Sigmoid colon (tissue), 7 donors: Measurements from ENCODE around the gene GRK6. TPM values are rescaled to one million over a fixed set of nuclear protein-coding genes. Genes with fewer than 3 reads are reported as not detected.

Experiments
- DNase-seq: peaks from one replicate; pipeline ENCODE4 v3.0.0-alpha.2; 2019
- H3K27ac ChIP-seq, 4 donors: fragments of 200-600 bp; sonication (generic); one replicate each; pipeline ENCODE4 v1.5.1; 2016 to 2019; ENCODE audit warnings: mild to moderate bottlenecking in 1 of 4
- H3K27me3 ChIP-seq, 3 donors: fragments of 200-600 bp; sonication (generic); one replicate each; pipeline ENCODE4 v1.5.1; 2019; ENCODE audit warnings: mild to moderate bottlenecking in 1 of 3
- H3K36me3 ChIP-seq, 4 donors: fragments of 200-600 bp; sonication (generic); one replicate each; pipeline ENCODE4 v1.5.1; 2016 to 2019
- H3K4me1 ChIP-seq, 4 donors: fragments of 200-600 bp; sonication (generic); one replicate each; pipeline ENCODE4 v1.5.1; 2017 to 2019
- H3K4me3 ChIP-seq, 4 donors: fragments of 200-600 bp; sonication (generic); one replicate each; pipeline ENCODE4 v1.5.1; 2017 to 2019; ENCODE audit warnings: mild to moderate bottlenecking in 2 of 4, moderate library complexity in 1 of 4
- H3K9me3 ChIP-seq, 4 donors: fragments of 200-600 bp in 3 of 4; sonication (generic) in 3 of 4; one replicate each; pipeline versions ENCODE4 v1.5.1 to v1.6.1; 2013 to 2019
- EP300 ChIP-seq, 4 donors: sonication (generic); formaldehyde crosslinking; IDR thresholded peaks; one replicate each; pipeline ENCODE4 v1.6.1; 2017; ENCODE audit warnings: antibody characterized with exemption in 4 of 4
- POLR2A ChIP-seq, 2 donors: fragments of 450-650 bp; IDR thresholded peaks; one replicate each; pipeline ENCODE4 v1.6.1; 2016; ENCODE audit warnings: antibody characterized with exemption in 2 of 2, mild to moderate bottlenecking in 2 of 2, moderate library complexity in 2 of 2
- POLR2AphosphoS5 ChIP-seq, 4 donors: sonication (generic); formaldehyde crosslinking; IDR thresholded peaks; one replicate each; pipeline ENCODE4 v1.6.1; 2017; ENCODE audit warnings: antibody characterized with exemption in 4 of 4
- WGBS, 2 donors: extraction: QIAGEN DNeasy Blood & Tissue Kit; methylation state at CpG; one replicate each; pipeline ENCODE4 v1.1.7; 2013; 5-methylcytosine and 5-hydroxymethylcytosine counted together
- intact Hi-C: fragments of 100-400 bp; cut with DNase I; formaldehyde crosslinking; loops from one replicate; pipeline ENCODE4 v1.15.1; 2023
- polyA plus RNA-seq, 3 donors: library from polyadenylated mRNA; stranded (reverse); fragments of 200-250 nt; gene quantifications; one replicate each; pipeline ENCODE4 v1.2.3, GENCODE V29; 2013
- total RNA-seq, 4 donors: library from RNA; depleted of rRNA; stranded (reverse); fragments of >200 nt; gene quantifications; one replicate each; pipeline ENCODE4 v1.1.0, GENCODE V29; 2016
- TF ChIP-seq, protein P1 (sequence below), 4 experiments: fragments of 450-650 bp in 3 of 4; fragments of 200-600 bp in 1 of 4; IDR thresholded peaks; one replicate each; pipeline ENCODE4 v1.5.1; 2016 to 2019; ENCODE audit warnings: antibody characterized with exemption in 4 of 4, mild to moderate bottlenecking in 3 of 4, moderate library complexity in 2 of 4
- donor health status: healthy with polysubstance abuse.
- donor health status: Bipolar disorder and iron deficiency.
- donor health status: healthy.

Gene GRK6
- 10 to 100 TPM; 16.5 to 29.2 (median 21.3) TPM for total RNA-seq
- 10 to 100 TPM; 18.7 to 47.9 (median 22.8) TPM for polyA plus RNA-seq

DNA sequence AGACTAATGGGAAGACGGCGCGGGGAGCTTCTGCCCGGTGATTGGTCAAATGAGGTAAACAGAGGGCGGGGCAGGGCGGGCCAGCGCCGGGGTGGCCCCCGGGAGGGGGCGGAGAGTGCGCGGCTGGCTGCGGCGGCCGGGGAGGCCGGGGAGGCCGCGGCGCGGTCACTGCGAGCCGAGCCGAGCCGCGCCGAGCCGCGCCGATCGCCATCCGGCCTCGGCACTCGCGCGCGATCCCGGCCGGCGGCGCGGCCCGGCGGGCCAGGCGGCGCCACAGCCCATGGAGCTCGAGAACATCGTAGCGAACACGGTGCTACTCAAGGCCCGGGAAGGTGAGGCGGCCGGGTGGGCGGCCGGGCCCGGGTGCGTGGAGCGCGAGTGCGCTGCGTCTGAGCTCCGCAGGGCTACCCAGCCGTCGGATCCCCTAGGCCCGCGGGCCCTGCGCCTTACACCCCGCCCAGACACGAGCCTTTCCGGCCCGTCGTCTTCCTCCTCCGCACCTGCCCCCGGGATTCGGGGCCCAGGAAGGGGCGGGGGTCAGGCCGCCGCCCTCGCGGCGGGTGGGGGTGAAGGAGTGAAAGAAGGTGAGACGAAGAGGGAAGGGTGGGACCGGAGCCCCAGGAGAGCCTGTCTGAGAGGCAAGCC lies at the start of gene GRK6:
TSS of gene GRK6 (plus strand) at position 111 of the 645 bp plus-strand sequence. CDS start at position 281, 170 bp downstream.
- Histone ChIP-seq H3K4me3 (peak within 1 kb of the TSS; percentile 73 to 92 (median 80)), H3K27ac (peak within 1 kb of the TSS; percentile 90 to 95 (median 92)), H3K27me3 (no peaks in the 10 kb centered on the region), H3K36me3 (peaks cover 0 to 13% (median 4%) of the 10 kb centered on the region in 4 donors), H3K4me1 (peaks cover 0 to 43% (median 35%) of the 10 kb centered on the region in 4 donors), H3K9me3 (no peaks in the 10 kb centered on the region)
- WGBS, 2 donors, result 1% methylated on average over 82 of the region's 82 CpGs
- TF ChIP-seq, protein P1, sequence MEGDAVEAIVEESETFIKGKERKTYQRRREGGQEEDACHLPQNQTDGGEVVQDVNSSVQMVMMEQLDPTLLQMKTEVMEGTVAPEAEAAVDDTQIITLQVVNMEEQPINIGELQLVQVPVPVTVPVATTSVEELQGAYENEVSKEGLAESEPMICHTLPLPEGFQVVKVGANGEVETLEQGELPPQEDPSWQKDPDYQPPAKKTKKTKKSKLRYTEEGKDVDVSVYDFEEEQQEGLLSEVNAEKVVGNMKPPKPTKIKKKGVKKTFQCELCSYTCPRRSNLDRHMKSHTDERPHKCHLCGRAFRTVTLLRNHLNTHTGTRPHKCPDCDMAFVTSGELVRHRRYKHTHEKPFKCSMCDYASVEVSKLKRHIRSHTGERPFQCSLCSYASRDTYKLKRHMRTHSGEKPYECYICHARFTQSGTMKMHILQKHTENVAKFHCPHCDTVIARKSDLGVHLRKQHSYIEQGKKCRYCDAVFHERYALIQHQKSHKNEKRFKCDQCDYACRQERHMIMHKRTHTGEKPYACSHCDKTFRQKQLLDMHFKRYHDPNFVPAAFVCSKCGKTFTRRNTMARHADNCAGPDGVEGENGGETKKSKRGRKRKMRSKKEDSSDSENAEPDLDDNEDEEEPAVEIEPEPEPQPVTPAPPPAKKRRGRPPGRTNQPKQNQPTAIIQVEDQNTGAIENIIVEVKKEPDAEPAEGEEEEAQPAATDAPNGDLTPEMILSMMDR (IDR thresholded peaks at IDR 0.05), result no peak
- DNase-seq, result peak; percentile 81
- intact Hi-C loops, result loop anchor here (2.0 kb wide), 2 partner anchors 28 to 72 kb away; no protein-coding TSS in a partner anchor

DNA sequence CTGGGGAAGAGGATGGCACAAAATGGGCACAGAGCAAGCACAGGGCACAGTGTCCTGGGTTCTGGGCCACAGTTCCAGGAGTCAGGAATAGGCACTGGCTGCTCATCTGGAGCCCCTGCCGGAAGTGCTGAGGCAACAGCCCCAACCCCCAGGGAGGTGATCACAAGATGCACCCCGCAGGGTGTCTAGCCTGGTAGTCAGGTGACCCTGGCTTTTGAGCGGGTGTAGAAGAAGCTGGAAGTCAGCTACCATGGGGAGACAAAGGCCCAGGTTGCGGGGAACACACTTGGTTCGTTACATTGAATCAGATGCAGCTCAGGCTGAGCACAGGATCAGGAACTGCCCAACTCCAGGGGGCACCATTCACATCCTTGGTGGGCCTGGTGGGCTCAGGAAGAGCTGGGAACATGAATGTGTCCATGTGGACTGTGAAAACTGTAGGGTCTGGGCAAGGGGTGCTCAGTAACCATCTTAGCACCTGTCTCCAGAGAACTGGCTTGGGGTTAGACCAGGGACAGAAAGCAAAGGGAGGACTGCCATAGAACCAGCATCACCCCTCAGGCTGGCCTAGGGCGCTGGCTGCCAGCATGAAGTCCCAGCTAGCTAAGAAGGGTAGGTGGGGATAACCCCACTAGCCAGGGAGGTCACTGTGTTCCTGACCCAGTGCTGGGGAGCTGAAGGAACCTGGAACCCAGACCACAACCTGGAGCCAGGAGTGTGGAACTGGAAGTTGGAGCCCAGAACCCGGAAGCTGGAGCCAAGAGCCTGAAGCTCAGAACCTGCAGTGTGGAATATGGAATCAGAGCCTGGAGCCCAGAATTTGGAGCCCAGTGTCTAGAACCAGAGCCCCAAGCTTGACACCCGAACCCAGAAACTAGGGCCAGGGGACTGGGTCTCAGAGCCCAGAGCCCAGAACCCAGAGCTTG lies 48.4 kb upstream of the GRK6 start:
- H3K36me3 ChIP-seq, result no peaks in the 10 kb centered on the region
- H3K4me3 ChIP-seq, result no peak overlapping the region
- H3K27ac ChIP-seq, result no peak overlapping the region
- no peaks in the 10 kb centered on the region for H3K27me3 ChIP-seq
- WGBS, 2 donors, result 87 to 93% methylated on average over 8 of the region's 8 CpGs
- TF ChIP-seq EP300 (IDR thresholded peaks at IDR 0.05) (no peak), POLR2A (IDR thresholded peaks at IDR 0.05) (no peak), POLR2AphosphoS5 (IDR thresholded peaks at IDR 0.05) (no peak)
- TF ChIP-seq, protein P1 (IDR thresholded peaks at IDR 0.05), result no peak
- intact Hi-C loops, result no loop called here
- peaks cover 0 to 7% (median 0%) of the 10 kb centered on the region in 4 donors for H3K4me1 ChIP-seq
- DNase-seq, result no peak
- H3K9me3 ChIP-seq, result no peaks in the 10 kb centered on the region

DNA sequence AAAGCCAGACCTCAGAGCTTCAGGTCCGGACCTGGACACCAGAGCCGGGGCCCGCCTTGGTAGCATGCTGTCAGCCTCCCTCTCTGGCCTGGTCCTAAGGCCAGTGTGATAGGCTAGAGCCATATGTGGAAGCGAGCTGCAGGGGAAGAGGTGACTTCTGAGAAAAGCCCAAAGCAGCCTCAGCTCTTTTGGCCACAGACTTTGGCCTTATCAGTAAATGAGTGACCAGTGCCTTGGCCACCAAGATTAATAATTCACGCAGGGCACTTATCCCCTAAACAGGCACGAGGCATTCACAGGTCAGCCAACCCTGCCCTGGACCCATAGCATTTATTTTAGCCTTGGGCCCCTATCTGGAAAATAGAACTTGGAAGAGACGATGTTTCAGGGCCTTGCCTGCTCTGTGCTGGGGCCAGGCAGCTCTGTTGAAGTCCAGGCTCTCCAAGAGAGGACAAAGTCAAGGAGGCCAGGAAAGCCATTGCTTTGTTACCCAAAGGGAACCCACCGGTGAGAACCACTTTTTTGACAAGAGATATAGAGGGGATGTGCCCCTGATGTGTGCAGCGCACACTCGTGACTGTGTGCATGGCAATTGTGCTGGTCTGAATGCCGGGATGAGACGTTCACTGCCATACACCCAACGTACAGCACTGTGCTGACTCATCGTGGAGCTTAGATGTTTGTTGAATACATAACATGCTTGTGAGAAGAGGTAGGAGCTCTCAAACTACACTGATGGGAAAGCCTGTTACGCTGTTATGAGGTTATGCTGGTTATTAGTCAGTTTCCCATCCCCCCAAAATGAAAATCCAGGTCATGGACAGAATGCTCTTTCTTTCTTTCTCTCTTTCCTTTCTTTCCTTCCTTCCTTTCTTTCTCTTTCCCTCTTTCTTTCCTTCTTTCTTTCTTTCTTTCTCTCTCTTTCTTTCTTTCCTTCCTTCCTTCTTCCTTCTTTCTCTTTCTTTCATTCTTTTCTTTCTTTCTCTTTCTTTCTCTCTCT lies 47.3 kb upstream of the GRK6 start:
- no peak for DNase-seq
- WGBS, 2 donors, result 74 to 76% methylated on average over 15 of the region's 15 CpGs
- no peaks in the 10 kb centered on the region for H3K36me3 ChIP-seq
- peaks cover 0 to 7% (median 0%) of the 10 kb centered on the region in 4 donors for H3K4me1 ChIP-seq
- no peak overlapping the region for H3K27ac ChIP-seq
- H3K9me3 ChIP-seq, result no peaks in the 10 kb centered on the region
- no peaks in the 10 kb centered on the region for H3K27me3 ChIP-seq
- TF ChIP-seq POLR2A (IDR thresholded peaks at IDR 0.05), result no peak
- TF ChIP-seq, protein P1 (IDR thresholded peaks at IDR 0.05), result no peak
- no peak for TF ChIP-seq EP300 (IDR thresholded peaks at IDR 0.05)
- TF ChIP-seq POLR2AphosphoS5 (IDR thresholded peaks at IDR 0.05), result no peak
- intact Hi-C loops, result no loop called here
- H3K4me3 ChIP-seq, result no peak overlapping the region

DNA sequence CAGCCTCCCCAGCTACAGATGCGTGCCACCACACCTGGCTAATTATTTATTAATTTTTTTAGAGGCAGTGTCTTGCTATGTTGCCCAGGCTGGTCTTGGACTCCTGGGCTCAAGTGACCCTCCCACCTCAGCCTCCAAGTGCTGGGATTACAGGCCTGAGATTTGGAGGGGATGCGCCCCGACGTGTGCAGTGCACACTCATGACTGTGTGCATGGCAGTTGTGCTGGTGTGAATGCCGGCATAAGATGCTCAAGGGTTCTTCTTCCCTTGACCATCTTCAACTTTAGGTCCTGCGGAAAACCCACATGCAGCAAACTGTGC lies 45.7 kb upstream of the GRK6 start:
- no peak for DNase-seq
- Histone ChIP-seq H3K27ac (no peak overlapping the region), H3K4me1 (peaks cover 0 to 7% (median 0%) of the 10 kb centered on the region in 4 donors), H3K36me3 (no peaks in the 10 kb centered on the region), H3K27me3 (no peaks in the 10 kb centered on the region), H3K4me3 (no peak overlapping the region), H3K9me3 (no peaks in the 10 kb centered on the region)
- intact Hi-C loops, result no loop called here
- 90 to 94% methylated on average over 6 of the region's 6 CpGs for WGBS, 2 donors
- no peak for TF ChIP-seq POLR2A (IDR thresholded peaks at IDR 0.05)
